Esophagus (tissue), 2 donors: ENCODE measurements around the gene ARL14EP. TPM values are rescaled to one million over a fixed set of nuclear protein-coding genes. Genes with fewer than 3 reads are reported as not detected.

Experiments used
- H3K27ac ChIP-seq, 2 donors: one replicate each; pipeline ENCODE4 v1.5.1; 2013; ENCODE audit warnings: low read depth in 2 of 2, mild to moderate bottlenecking in 2 of 2, inconsistent platforms in 1 of 2, low read length in 1 of 2, moderate library complexity in 1 of 2
- H3K27me3 ChIP-seq, 2 donors: one replicate each; pipeline ENCODE4 v1.6.1; 2013; ENCODE audit warnings: low read length in 2 of 2, control low read depth in 1 of 2, mild to moderate bottlenecking in 1 of 2; ENCODE audit not compliant: insufficient read depth in 2 of 2, control insufficient read depth in 1 of 2
- H3K36me3 ChIP-seq, 2 donors: one replicate each; pipeline ENCODE4 v1.6.1; 2013; ENCODE audit warnings: low read length in 1 of 2; ENCODE audit not compliant: control insufficient read depth in 2 of 2, insufficient read depth in 2 of 2
- H3K4me1 ChIP-seq, 2 donors: one replicate each; pipeline ENCODE4 v1.6.1; 2013; ENCODE audit warnings: low read length in 1 of 2; ENCODE audit not compliant: control insufficient read depth in 2 of 2, insufficient read depth in 2 of 2
- H3K4me3 ChIP-seq, 2 donors: one replicate each; pipeline ENCODE4 v1.5.1; 2013; ENCODE audit warnings: low read length in 2 of 2, mild to moderate bottlenecking in 2 of 2, low read depth in 1 of 2, moderate library complexity in 1 of 2
- H3K9me3 ChIP-seq, 2 donors: one replicate each; pipeline ENCODE4 v1.6.1; 2013; ENCODE audit warnings: mild to moderate bottlenecking in 2 of 2, low read depth in 1 of 2, low read length in 1 of 2, moderate library complexity in 1 of 2; ENCODE audit not compliant: control insufficient read depth in 2 of 2, insufficient read depth in 1 of 2
- WGBS, 2 donors: extraction: QIAGEN DNeasy Blood & Tissue Kit; methylation state at CpG; one replicate each; pipeline ENCODE4 v1.1.7; 2013; 5-methylcytosine and 5-hydroxymethylcytosine counted together
- polyA plus RNA-seq, 2 donors: library from polyadenylated mRNA; stranded (reverse); fragments of 200-250 nt; gene quantifications; one replicate each; pipeline ENCODE4 v1.2.3, GENCODE V29; 2013
- donor health status: healthy with polysubstance abuse.
- donor health status: Bipolar disorder and iron deficiency.

The ARL14EP gene
- 1 to 10 TPM; 6.2 to 7.3 TPM for polyA plus RNA-seq

DNA sequence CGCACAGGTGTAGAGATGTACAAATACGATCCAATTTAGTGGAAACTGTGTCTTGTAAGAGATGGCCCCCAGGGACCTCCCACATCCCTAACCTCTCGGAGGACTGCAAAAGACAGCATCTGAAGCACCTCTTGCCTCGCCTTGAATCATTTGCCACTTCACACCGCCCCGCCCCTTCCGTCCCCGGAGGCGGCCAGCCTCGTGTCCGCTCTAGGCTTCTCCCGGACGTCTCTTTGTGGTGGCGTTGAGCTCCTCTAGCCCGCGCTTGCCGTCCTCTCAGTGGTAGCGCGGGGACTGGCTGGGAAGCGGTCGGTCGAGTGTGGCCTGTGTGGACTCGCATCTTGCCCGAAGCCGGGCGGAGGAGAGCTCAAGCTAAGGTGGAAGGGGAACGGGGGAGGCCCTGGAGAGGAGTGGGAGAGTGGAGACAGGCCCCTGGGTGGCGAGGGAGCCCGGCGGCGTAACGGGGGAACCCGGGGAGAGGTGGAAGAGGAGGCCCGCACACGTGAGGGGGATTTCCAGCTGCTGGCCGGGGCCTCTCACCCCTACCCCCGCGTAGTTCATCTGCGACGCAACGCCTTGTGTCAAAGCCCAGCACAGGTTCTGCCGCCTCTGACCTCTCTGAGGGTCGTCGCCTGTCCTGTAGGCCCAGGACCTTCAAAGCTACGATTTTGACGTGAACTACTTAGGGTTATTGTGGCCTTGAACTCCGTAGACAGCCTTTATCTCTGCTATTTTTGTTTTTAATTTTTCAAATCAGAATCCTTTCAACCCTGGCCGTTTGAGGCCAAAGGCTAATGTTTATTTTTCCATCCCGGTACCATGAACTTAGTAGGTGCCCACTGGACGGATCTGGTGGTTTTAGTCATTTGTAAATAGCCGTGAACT is at the start of gene ARL14EP:
Gene ARL14EP, plus strand, starts transcription at position 279 of the 885 bp plus-strand sequence. CDS start 7,845 bp downstream, outside the sequence.
- WGBS, 2 donors: 1% methylated on average over 44 to 51 of the region's 51 CpGs
- Histone ChIP-seq H3K27ac (peak within 1 kb of the TSS; percentile 75 to 92), H3K27me3 (no peaks in the 10 kb centered on the region)

DNA sequence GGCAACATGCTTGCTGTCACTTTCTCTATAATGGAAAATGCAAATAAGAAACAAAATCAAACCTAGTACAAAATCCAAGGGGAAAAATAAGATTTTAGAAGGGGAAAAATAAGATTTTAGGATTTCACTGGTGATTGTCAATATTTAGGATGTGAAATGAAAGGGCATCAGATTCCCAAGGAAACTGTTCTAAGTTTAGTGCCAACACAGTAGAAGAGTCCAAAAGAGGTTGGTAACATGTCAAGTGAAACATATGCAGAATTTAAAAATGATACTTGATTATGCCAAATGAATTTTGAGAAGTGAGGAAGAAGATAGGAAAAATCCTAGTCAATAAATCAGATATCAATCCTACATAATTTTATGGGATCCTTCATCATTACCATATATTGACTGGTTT is 45.7 kb upstream of the ARL14EP start:
- Histone ChIP-seq H3K27me3 (no peaks in the 10 kb centered on the region), H3K9me3 (no peaks in the 10 kb centered on the region), H3K4me3 (no peak overlapping the region), H3K36me3 (no peaks in the 10 kb centered on the region), H3K27ac (no peak overlapping the region), H3K4me1 (no peaks in the 10 kb centered on the region)

More for the DNA sequence above, at the start of gene ARL14EP:
- Histone ChIP-seq H3K36me3 (no peaks in the 10 kb centered on the region), H3K4me3 (peak within 1 kb of the TSS; percentile 86 to 96), H3K4me1 (no peaks in the 10 kb centered on the region), H3K9me3 (no peaks in the 10 kb centered on the region)

DNA sequence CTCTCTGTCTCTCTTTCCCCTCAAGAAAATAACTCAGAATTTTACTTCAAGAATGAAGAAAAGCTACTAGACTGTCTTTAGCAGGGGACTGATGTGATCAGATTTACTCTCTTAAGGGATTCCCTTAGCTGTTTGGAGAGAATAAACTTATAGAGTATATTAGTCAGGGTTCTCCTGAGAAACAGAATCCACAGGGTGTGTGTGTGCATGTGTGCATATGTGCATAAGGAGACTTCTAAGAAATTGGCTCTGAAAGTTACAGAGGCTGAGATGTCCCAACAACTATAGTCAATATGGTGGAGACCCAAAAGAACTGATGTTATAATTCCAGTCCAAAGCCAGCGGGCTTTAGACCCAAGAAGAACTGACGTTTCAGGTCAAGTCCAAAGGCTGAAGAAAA is 43.1 kb upstream of the ARL14EP start:
- Histone ChIP-seq H3K4me3 (no peak overlapping the region), H3K27ac (no peak overlapping the region), H3K36me3 (no peaks in the 10 kb centered on the region), H3K4me1 (no peaks in the 10 kb centered on the region), H3K9me3 (no peaks in the 10 kb centered on the region), H3K27me3 (no peaks in the 10 kb centered on the region)
- WGBS, 2 donors: 80 to 85% methylated on average over 2 of the region's 2 CpGs

DNA sequence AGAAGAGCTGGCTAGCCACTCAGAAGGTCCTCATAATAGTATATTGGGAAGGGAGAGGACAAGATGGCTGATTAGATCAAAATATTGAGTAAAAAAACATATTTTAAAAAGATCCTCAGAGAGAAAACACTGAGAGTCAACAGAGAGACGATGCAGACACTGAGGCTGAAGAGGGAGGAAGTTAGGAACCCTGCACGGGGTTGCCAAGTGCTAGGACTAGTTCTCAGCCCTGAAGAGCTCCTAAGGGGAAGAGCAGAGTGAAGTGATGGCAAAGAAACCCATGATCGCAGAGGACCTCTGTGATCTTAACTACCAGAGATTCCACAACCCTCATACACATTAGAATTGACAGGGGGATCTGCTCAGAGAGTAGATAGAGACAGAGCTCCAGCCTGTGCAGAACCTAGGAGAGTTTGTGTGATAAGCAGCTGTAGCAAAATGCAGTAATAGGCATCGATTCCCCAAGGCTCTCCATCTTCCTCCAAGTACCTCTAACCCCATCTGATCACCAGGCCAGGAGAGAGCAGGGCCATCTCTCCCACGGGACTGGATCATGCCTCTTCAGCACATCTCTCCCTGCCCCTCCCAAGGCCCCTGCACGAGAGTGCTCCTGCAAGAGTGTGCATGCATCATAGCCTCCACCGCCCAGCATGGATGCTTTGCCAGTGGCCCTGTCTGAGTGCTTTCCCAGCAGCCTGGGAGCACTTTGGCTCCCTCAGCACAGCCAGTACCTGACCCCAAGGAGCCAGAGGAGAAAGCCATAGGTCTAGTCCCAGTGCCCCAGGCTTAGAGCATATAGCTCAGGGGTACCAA is 41.2 kb upstream of the ARL14EP start:
- no peak overlapping the region for H3K27ac ChIP-seq
- WGBS, 2 donors: 67 to 69% methylated on average over 7 of the region's 7 CpGs
- no peak overlapping the region for H3K4me3 ChIP-seq

DNA sequence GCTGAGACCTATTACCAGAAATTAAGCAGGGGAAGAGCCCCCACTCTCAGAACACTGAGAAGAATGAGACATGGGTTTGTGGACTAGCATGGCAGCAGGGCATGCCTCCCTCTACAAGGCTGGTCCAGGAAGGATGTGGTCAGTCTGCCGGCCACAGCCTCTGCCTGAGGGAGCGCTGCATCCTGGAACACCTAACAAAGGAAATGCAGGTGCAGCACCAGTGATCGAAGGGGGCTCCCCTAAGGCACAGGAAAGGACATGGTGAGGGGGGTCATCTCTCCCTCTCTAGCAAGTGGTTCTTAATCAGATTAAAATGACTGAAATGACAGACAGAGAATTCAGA is 40.6 kb upstream of the ARL14EP start:
- Histone ChIP-seq H3K9me3 (no peaks in the 10 kb centered on the region), H3K27me3 (no peaks in the 10 kb centered on the region), H3K36me3 (no peaks in the 10 kb centered on the region), H3K4me3 (no peak overlapping the region), H3K27ac (no peak overlapping the region), H3K4me1 (no peaks in the 10 kb centered on the region)
- 68 to 69% methylated on average over 3 of the region's 3 CpGs for WGBS, 2 donors

More for the DNA sequence above, 41.2 kb upstream of the ARL14EP start:
- Histone ChIP-seq H3K27me3 (no peaks in the 10 kb centered on the region), H3K4me1 (no peaks in the 10 kb centered on the region), H3K36me3 (no peaks in the 10 kb centered on the region), H3K9me3 (no peaks in the 10 kb centered on the region)

DNA sequence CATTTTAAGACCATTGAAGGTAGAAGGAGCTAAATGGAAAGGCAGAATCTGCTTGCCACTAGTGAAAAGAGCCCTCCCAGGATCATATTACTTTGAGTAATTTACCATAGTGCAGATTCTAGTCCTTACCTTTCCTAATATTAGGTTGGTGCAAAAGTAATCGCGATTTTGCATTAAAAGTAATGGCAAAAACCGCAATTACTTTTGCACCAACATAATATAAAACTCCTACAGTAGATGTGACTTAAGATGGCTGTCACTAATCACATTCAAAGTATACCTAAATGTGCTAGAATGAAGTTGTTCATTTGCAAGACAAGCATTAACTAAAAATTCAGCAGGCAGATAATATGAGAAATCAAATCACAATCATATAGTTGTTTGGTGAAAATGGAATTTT is 38.1 kb upstream of the ARL14EP start:
- Histone ChIP-seq H3K36me3 (no peaks in the 10 kb centered on the region), H3K4me1 (no peaks in the 10 kb centered on the region), H3K27me3 (no peaks in the 10 kb centered on the region), H3K4me3 (no peak overlapping the region), H3K27ac (no peak overlapping the region), H3K9me3 (no peaks in the 10 kb centered on the region)
- WGBS, 2 donors: 78 to 79% methylated on average over 3 of the region's 3 CpGs

DNA sequence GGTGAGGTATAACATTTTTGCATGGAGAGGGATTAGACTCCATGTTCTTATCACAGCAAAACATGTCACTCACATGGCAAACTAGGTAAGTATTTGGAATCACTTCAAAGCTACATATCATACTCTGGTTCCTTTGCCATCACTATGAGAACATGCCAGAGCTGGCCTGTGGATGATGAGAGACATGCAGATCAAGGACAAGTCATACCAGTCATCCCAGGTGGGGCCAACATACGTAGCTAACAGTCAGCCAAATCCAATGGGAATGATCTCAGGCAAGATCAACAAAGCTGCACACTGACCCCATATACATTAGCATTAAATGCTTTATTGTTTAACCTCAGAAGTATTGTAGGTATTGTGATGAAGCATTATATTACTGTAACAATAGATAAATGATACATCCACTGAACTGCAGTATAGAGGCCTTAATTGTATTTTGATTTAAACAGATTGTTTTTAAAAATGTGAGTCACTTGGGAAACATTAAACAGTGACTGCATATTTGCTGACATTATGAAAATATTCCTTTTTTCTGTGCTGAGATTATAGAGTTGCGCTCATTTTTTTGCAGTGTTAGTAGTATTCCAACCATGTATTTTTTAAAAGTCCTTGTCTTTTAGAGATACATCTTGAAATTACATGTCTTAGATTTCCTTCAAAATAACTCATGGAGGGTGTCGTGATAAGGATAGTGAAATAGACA is 37.3 kb upstream of the ARL14EP start:
- 70 to 71% methylated on average over 3 of the region's 3 CpGs for WGBS, 2 donors
- no peak overlapping the region for H3K27ac ChIP-seq
- H3K4me1 ChIP-seq: no peaks in the 10 kb centered on the region
- H3K36me3 ChIP-seq: no peaks in the 10 kb centered on the region
- no peaks in the 10 kb centered on the region for H3K27me3 ChIP-seq
- H3K9me3 ChIP-seq: no peaks in the 10 kb centered on the region
- H3K4me3 ChIP-seq: no peak overlapping the region

DNA sequence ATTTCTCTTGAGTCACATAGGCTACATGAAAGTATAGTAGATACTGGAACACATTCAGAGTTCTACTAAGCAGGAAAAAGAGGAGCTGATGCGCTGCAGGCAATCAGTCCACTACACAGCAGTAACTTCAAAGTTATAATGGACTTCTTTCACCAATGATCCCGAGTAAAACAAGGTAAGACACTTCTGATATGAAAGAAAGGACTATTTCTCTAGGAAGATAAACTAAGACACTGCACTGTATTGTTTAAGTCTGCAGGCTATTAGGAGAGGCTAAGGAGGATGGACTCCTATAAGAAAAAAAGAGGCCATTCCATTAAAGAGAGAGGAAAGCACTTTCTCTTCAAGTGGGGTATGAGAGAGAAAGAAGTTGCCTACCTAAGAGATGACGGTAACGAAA is 31.6 kb upstream of the ARL14EP start:
- H3K27ac ChIP-seq: no peak overlapping the region
- no peaks in the 10 kb centered on the region for H3K4me1 ChIP-seq
- no peaks in the 10 kb centered on the region for H3K36me3 ChIP-seq
- 58 to 62% methylated on average over 4 of the region's 4 CpGs for WGBS, 2 donors
- no peak overlapping the region for H3K4me3 ChIP-seq
- H3K9me3 ChIP-seq: peaks cover 0 to 3% of the 10 kb centered on the region in 2 donors
- no peaks in the 10 kb centered on the region for H3K27me3 ChIP-seq

DNA sequence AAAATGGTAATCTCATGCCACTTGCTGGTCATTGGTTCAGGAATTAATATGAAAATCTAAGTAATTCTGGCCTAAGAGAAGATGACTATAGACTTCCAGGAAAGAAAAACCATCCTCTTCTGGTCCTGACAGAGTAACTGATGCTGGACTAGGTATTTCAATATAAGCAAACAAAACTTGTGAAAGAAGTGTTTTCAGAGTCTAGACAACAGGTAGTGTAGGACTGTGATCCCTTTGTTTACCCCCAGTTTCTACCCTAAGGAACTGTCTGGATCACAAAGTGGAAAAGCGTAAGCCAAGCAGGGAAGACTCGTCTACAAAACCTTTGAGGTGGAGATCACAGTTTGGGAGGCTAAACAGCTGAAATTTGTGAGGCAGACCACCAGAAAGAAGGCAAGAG is 30.4 kb upstream of the ARL14EP start:
- H3K27ac ChIP-seq: no peak overlapping the region
- H3K36me3 ChIP-seq: no peaks in the 10 kb centered on the region
- 71 to 82% methylated on average over 2 of the region's 2 CpGs for WGBS, 2 donors
- H3K4me1 ChIP-seq: no peaks in the 10 kb centered on the region
- H3K9me3 ChIP-seq: peaks cover 0 to 3% of the 10 kb centered on the region in 2 donors
- no peaks in the 10 kb centered on the region for H3K27me3 ChIP-seq
- no peak overlapping the region for H3K4me3 ChIP-seq
